Stimulated activated CD4-positive, alpha-beta T cell treated with anti-CD3 and anti-CD28 coated beads, Interleukin-1b, Interleukin-23, amount 100 ng/mL, for 24 hours (primary cell): Measurements from ENCODE around the gene NPY2R.

Experiments used
- DNase-seq, 4 experiments: peaks; one replicate each; pipeline ENCODE4 v3.0.0-alpha.2; 2020; ENCODE audit warnings: low read depth in 4 of 4, low spot score in 1 of 4

The NPY2R gene

DNA sequence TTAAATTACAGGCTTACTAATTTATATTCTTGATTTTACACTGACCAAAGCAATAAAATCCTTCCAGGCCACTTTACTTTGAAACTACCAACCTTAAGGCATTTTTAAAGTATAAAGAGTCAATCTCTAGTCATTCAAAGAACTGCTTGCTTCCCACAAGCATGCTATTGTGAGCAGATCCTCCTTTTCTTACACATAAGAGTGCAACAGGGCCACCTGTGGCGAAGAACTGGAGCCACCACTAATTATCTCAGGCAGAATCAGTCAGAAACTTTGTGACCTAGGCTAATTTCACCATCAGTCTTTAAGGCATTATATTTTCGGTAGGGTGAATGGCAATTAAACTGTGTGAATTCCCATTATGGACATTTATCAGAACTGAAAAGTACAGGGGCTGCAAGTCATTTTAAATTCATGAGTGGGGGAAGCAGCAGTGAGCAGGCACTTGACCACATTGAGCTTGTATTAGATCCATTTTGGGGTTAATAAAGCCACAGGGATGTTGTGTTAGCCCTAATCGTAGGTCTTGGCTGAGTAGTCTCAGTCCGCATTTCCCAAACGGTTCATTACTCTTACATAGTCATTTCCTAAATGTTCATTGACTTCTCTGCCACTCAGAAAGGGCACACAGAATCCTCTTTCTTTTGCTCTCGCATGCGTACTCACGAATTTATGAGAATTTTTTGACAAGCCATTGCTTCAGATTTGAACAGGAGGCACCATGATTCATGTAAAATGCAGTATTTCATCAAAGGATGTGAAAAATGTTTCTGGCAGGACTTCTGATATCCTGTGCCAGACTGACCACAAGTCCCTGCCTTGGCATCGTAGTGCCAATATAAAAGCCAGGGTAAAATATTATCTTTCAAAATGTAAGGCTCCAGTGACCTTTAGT is 39.8 kb downstream of the NPY2R start:
- no peak for DNase-seq

DNA sequence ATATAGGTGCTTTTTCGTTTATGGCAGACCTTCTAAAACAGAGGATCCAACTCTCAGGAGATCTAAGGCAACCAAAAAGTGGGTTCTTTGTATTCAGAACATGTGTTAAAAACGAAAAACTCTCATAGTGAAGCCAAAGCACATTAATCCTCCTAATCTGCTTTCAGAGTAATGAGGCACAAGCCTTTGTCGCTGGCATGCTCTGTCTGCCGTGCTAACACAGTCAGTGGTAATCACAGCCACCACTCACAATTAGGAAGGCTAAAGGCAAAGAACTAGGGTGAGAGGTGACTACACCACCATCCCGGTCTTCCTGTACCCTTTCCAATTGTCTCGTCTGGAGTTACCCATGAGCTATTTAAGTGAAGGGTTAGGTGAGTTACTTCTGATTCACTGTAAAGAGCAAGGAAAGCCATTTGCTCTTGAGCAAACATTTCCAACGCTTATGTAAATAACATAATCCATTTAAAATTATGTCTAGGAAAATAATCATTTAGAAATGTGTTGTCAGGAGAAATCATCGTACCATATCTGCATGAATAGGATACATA is 40.7 kb downstream of the NPY2R start:
- no peak for DNase-seq

DNA sequence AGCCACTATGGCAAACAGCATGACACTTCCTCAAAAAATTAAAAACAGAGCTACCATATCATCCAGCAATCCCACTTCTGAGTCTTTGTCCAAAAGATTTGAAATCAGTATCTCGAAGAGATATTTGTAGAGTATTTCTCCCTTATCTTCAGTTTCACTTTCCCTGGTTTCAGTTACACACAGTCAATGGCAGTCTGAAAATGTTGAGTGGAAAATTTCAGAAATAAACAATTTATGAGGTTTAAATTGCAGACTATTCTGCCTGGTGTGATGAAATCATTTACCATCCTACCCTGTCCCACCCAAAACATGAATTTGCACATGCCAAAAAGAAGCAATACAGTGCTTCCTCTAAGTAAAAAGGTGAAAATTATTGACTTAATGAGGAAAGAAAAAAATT is 43.9 kb downstream of the NPY2R start:
- DNase-seq: no peak

DNA sequence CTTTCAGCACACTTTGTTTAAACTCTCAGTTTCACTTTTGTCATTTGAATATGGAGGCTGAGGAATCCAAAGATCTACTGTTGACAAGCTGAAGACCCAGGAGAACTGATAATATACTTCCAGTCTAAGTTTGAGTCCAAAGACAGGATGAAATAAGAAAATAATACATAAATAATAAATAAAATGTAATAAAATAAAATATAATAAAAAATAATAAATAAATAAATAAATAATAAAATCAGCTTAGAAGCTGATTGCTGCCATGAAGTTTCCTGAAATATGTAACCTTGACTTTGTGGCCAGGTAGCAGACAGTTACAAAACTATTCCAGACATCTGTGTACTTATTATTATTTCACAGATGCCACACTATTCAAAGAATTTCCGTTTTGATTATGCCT is 55.0 kb downstream of the NPY2R start:
- DNase-seq: no peak

DNA sequence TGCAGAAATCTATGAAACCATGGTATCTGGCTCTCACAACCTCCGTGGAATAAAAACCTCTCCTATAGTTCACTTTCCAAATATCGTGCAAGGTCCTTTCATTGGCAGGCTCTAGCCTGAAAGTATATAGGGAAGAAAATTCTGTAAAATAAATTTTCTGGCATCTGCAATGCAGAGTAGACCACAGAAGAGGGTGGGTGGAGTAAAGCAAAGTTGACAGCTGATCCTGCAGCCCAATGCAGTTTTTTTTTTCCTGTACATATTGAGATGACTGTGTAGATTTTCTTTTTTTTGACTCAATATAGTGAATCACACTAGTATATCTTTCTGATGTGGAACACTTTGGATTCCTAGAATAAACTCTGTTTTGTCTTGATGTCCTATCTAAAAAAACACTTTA is 56.7 kb downstream of the NPY2R start:
- DNase-seq: no peak
